GM18907 (cell line): Measurements from ENCODE around the gene MRPL24.
"Not testable (repeated sequence)": the region's sequence is repeated elsewhere in the genome, so short reads cannot be mapped to it uniquely, and the experiment has no call there.

Source experiments
- ATAC-seq: cut with Tn5 transposase; IDR thresholded peaks from one replicate; pipeline ENCODE4 v1.9.1; 2021; ENCODE audit warnings: mild to moderate bottlenecking, moderate library complexity; ENCODE audit not compliant: unreplicated experiment

MRPL24 gene

GRCh38 chr1:156760092-156760795, 19.4 kb upstream of the MRPL24 start:
- ATAC-seq: no peak

- not testable (repeated sequence) for ATAC-seq
Observed at GRCh38 chr1:156757572-156758253, 16.8 kb upstream of the MRPL24 start.

GRCh38 chr1:156756355-156756754, 15.5 kb upstream of the MRPL24 start:
- no peak for ATAC-seq

- no peak for ATAC-seq
Observed at GRCh38 chr1:156755527-156755950, 14.7 kb upstream of the MRPL24 start.

- ATAC-seq: no peak
Observed at GRCh38 chr1:156754219-156754618, 13.3 kb upstream of the MRPL24 start.

GRCh38 chr1:156752843-156753482, 12.1 kb upstream of the MRPL24 start:
- ATAC-seq: no peak

GRCh38 chr1:156751757-156752481, 11.0 kb upstream of the MRPL24 start:
- ATAC-seq: peak; percentile 68

- ATAC-seq: no peak
Observed at GRCh38 chr1:156751451-156751756, 10.5 kb upstream of the MRPL24 start, which contains the start of gene HDGF. Gene HDGF, minus strand, starts transcription at chr1:156751675. Its CDS starts 246 bp downstream, at chr1:156751429.

GRCh38 chr1:156750711-156751450, 10.0 kb upstream of the MRPL24 start:
- peak; percentile 12 for ATAC-seq

- ATAC-seq: no peak
Observed at GRCh38 chr1:156750191-156750672, 9.3 kb upstream of the MRPL24 start.

- no peak for ATAC-seq
Observed at GRCh38 chr1:156749419-156750118, 8.7 kb upstream of the MRPL24 start.

GRCh38 chr1:156748670-156749418, 8.0 kb upstream of the MRPL24 start:
- ATAC-seq: no peak

- ATAC-seq: no peak
Observed at GRCh38 chr1:156747742-156748669, 7.1 kb upstream of the MRPL24 start.

- ATAC-seq: no peak
Observed at GRCh38 chr1:156746728-156747631, 6.1 kb upstream of the MRPL24 start.

GRCh38 chr1:156746406-156746727, 5.5 kb upstream of the MRPL24 start:
- ATAC-seq: no peak

GRCh38 chr1:156745881-156746280, 5.0 kb upstream of the MRPL24 start:
- no peak for ATAC-seq

GRCh38 chr1:156744786-156745419, 4.0 kb upstream of the MRPL24 start:
- no peak for ATAC-seq
